MM.1S (cell line): Measurements from ENCODE around the gene WFDC5.
A peak's percentile ranks its signal among the peaks of the same experiment; 100 is the strongest.

Experiments used
- DNase-seq: peaks from one replicate; pipeline ENCODE4 v3.0.0-alpha.2; 2015
- H2AFZ ChIP-seq: fragments of 300-600 bp; sonication (generic); 2 replicates; pipeline ENCODE4 v1.6.0; 2016; ENCODE audit warnings: antibody characterized with exemption, low read length
- H3F3A ChIP-seq: fragments of 300-600 bp; sonication (generic); 2 replicates; pipeline ENCODE4 v1.6.1; 2016; ENCODE audit warnings: mild to moderate bottlenecking, antibody characterized with exemption, low read length, moderate library complexity, mixed read lengths; ENCODE audit not compliant: insufficient read depth
- H3K27ac ChIP-seq: fragments of 300-600 bp; sonication (generic); 2 replicates; pipeline ENCODE4 v1.5.1; 2016; ENCODE audit warnings: mild to moderate bottlenecking, low read length
- H3K27me3 ChIP-seq: fragments of 300-600 bp; sonication (generic); replicated peaks from 2 replicates; pipeline ENCODE4 v1.6.0; 2016; ENCODE audit warnings: low read length; ENCODE audit not compliant: insufficient read depth
- H3K36me3 ChIP-seq: fragments of 300-600 bp; sonication (generic); replicated peaks from 2 replicates; pipeline ENCODE4 v1.6.1; 2016; ENCODE audit warnings: mild to moderate bottlenecking, low read length, mixed read lengths; ENCODE audit not compliant: insufficient read depth
- H3K4me1 ChIP-seq: fragments of 300-600 bp; sonication (generic); 2 replicates; pipeline ENCODE4 v1.6.1; 2016; ENCODE audit warnings: low read length, mixed read lengths
- H3K4me2 ChIP-seq: fragments of 300-600 bp; sonication (generic); 2 replicates; pipeline ENCODE4 v1.6.0; 2016; ENCODE audit warnings: low read depth, low read length
- H3K4me3 ChIP-seq: fragments of 300-600 bp; sonication (generic); 2 replicates; pipeline ENCODE4 v1.5.1; 2016; ENCODE audit warnings: low read length, mixed read lengths
- H3K79me2 ChIP-seq: fragments of 300-600 bp; sonication (generic); 2 replicates; pipeline ENCODE4 v1.6.1; 2016; ENCODE audit warnings: mixed run types, low read length, mixed read lengths
- H3K9ac ChIP-seq: fragments of 300-600 bp; sonication (generic); 2 replicates; pipeline ENCODE4 v1.6.1; 2016; ENCODE audit warnings: low read length, mixed read lengths
- H3K9me2 ChIP-seq: fragments of 300-600 bp; sonication (generic); replicated peaks from 2 replicates; pipeline ENCODE4 v1.6.1; 2016; ENCODE audit warnings: mild to moderate bottlenecking, low read length, mixed read lengths; ENCODE audit not compliant: insufficient read depth
- H3K9me3 ChIP-seq: fragments of 300-600 bp; sonication (generic); replicated peaks from 2 replicates; pipeline ENCODE4 v1.6.1; 2016; ENCODE audit warnings: mild to moderate bottlenecking, low read length, mixed read lengths; ENCODE audit not compliant: insufficient read depth
- H4K20me1 ChIP-seq: fragments of 300-600 bp; sonication (generic); 2 replicates; pipeline ENCODE4 v1.6.1; 2016; ENCODE audit warnings: mild to moderate bottlenecking, low read length, moderate library complexity, mixed read lengths; ENCODE audit not compliant: insufficient read depth
- CTCF ChIP-seq: fragments of 300-600 bp; sonication (generic); IDR thresholded peaks from 2 replicates; pipeline ENCODE4 v1.5.1; 2016; ENCODE audit warnings: antibody characterized with exemption, low read length, mixed read lengths
- EZH2 ChIP-seq: fragments of 300-600 bp; sonication (generic); optimal IDR thresholded peaks from 2 replicates; pipeline ENCODE3; 2017; ENCODE audit warnings: low read depth, mild to moderate bottlenecking, antibody characterized with exemption, low read length, mixed read lengths
- EZH2phosphoT487 ChIP-seq: fragments of 300-600 bp; sonication (generic); IDR thresholded peaks from 2 replicates; pipeline ENCODE4 v1.6.1; 2018; ENCODE audit warnings: antibody characterized with exemption, low read length

The WFDC5 gene

GRCh38 chr20:45115829-45116228, 855 bp upstream of the WFDC5 start:
- no peaks in the 10 kb centered on the region for H3K36me3 ChIP-seq
- H3F3A ChIP-seq: no peaks in the 10 kb centered on the region
- H3K27me3 ChIP-seq: no peaks in the 10 kb centered on the region; the same call in 1 of the 2 replicates
- no peaks in the 10 kb centered on the region for H3K9me3 ChIP-seq
- no peaks in the 10 kb centered on the region for H3K4me1 ChIP-seq
- H2AFZ ChIP-seq: no peak overlapping the region
- no peak for TF ChIP-seq EZH2phosphoT487
- no peak overlapping the region for H3K4me3 ChIP-seq
- no peaks in the 10 kb centered on the region for H3K9me2 ChIP-seq
- no peak overlapping the region for H3K4me2 ChIP-seq
- H4K20me1 ChIP-seq: no peaks in the 10 kb centered on the region
- DNase-seq: peak; percentile 4
- H3K79me2 ChIP-seq: no peaks in the 10 kb centered on the region
- H3K9ac ChIP-seq: no peak overlapping the region
- no peak overlapping the region for H3K27ac ChIP-seq

- H3K4me2 ChIP-seq: no peak overlapping the region
Observed at GRCh38 chr20:45115386-45115774, 406 bp upstream of the WFDC5 start.

GRCh38 chr20:45113865-45114264, 1.1 kb downstream of the WFDC5 start:
- no peak overlapping the region for H3K9ac ChIP-seq
- no peak overlapping the region for H3K4me3 ChIP-seq
- H3K36me3 ChIP-seq: no peaks in the 10 kb centered on the region
- DNase-seq: no peak
- H3K79me2 ChIP-seq: no peaks in the 10 kb centered on the region
- H3K9me2 ChIP-seq: no peaks in the 10 kb centered on the region
- H2AFZ ChIP-seq: no peak overlapping the region
- H3K4me2 ChIP-seq: no peak overlapping the region
- H3F3A ChIP-seq: no peaks in the 10 kb centered on the region
- H3K9me3 ChIP-seq: no peaks in the 10 kb centered on the region
- no peak overlapping the region for H3K27ac ChIP-seq
- H4K20me1 ChIP-seq: no peaks in the 10 kb centered on the region
- no peaks in the 10 kb centered on the region; the same call in 1 of the 2 replicates for H3K27me3 ChIP-seq
- TF ChIP-seq EZH2phosphoT487: no peak
- TF ChIP-seq EZH2: no peak
- no peak for TF ChIP-seq CTCF
- no peaks in the 10 kb centered on the region for H3K4me1 ChIP-seq

More at GRCh38 chr20:45115386-45115774, 406 bp upstream of the WFDC5 start:
- Histone ChIP-seq H3K4me1 (no peaks in the 10 kb centered on the region), H3K27me3 (no peaks in the 10 kb centered on the region; the same call in 1 of the 2 replicates), H3K27ac (no peak overlapping the region), H3K4me3 (no peak overlapping the region), H3K79me2 (no peaks in the 10 kb centered on the region), H3K36me3 (no peaks in the 10 kb centered on the region), H3F3A (no peaks in the 10 kb centered on the region), H3K9ac (no peak overlapping the region), H3K9me3 (no peaks in the 10 kb centered on the region), H4K20me1 (no peaks in the 10 kb centered on the region), H3K9me2 (no peaks in the 10 kb centered on the region), H2AFZ (no peak overlapping the region)
- DNase-seq: no peak
- TF ChIP-seq EZH2: no peak
- no peak for TF ChIP-seq CTCF
- no peak for TF ChIP-seq EZH2phosphoT487

GRCh38 chr20:45112754-45113153, 2.2 kb downstream of the WFDC5 start:
- TF ChIP-seq EZH2 (no peak), CTCF (no peak), EZH2phosphoT487 (no peak)
- no peak overlapping the region for H2AFZ ChIP-seq
- H3K9me3 ChIP-seq: no peaks in the 10 kb centered on the region
- no peak overlapping the region for H3K9ac ChIP-seq
- H3K9me2 ChIP-seq: no peaks in the 10 kb centered on the region
- H3K27ac ChIP-seq: no peak overlapping the region
- no peaks in the 10 kb centered on the region for H3K36me3 ChIP-seq
- no peak overlapping the region for H3K4me2 ChIP-seq
- H3F3A ChIP-seq: no peaks in the 10 kb centered on the region
- no peak overlapping the region for H3K4me3 ChIP-seq
- no peak for DNase-seq
- no peaks in the 10 kb centered on the region for H3K4me1 ChIP-seq
- H4K20me1 ChIP-seq: no peaks in the 10 kb centered on the region
- no peaks in the 10 kb centered on the region for H3K79me2 ChIP-seq
- no peaks in the 10 kb centered on the region for H3K27me3 ChIP-seq
